IMR-90 (cell line): Measurements from ENCODE around the gene HACL1. TPM values are rescaled to one million over a fixed set of nuclear protein-coding genes. Genes with fewer than 3 reads are reported as not detected.

ENCODE experiments used
- ATAC-seq: fragments of 200-7000 bp; cut with Tn5 transposase; 2 replicates; pipeline ENCODE4 v1.9.1; 2020; ENCODE audit warnings: low read depth, mild to moderate bottlenecking, moderate library complexity
- BruUV-seq: library from RNA; stranded (reverse); fragments of 400-500 nt; replicated peaks from 2 replicates; lab custom pipeline; 2021; lab: Mats Ljungman, UMichigan
- CTCF ChIA-PET: fragments of 300-600 bp; formaldehyde crosslinking; extraction: SDS; loops from one replicate; lab custom pipeline; 2021; ENCODE audit warnings: antibody characterized with exemption; lab: Yijun Ruan, JAX
- POLR2A ChIA-PET: fragments of 300-600 bp; sonication (Branson Sonifier 250); formaldehyde crosslinking; loops from one replicate; lab custom pipeline; 2022; ENCODE audit warnings: antibody characterized with exemption; ENCODE audit not compliant: unreplicated experiment; lab: Charles Lee
- DNase-seq: peaks from one replicate; pipeline ENCODE4 v3.0.0; 2013
- H2AFZ ChIP-seq: replicated peaks from 2 replicates; pipeline ENCODE3; 2013; ENCODE audit warnings: low read length, mild to moderate bottlenecking; ENCODE audit not compliant: poor library complexity
- H2AK5ac ChIP-seq: 2 replicates; pipeline ENCODE4 v1.6.1; 2013; ENCODE audit warnings: low read depth, low read length, inconsistent platforms
- H2AK9ac ChIP-seq: replicated peaks from 2 replicates; pipeline ENCODE3; 2013; ENCODE audit warnings: mild to moderate bottlenecking, low read depth, low read length, moderate library complexity; ENCODE audit not compliant: poor library complexity
- H2BK120ac ChIP-seq: 2 replicates; pipeline ENCODE4 v1.6.1; 2013; ENCODE audit warnings: low read depth, low read length, inconsistent platforms
- H2BK15ac ChIP-seq: 3 replicates; pipeline ENCODE4 v1.6.1; 2013; ENCODE audit warnings: low read depth, low read length, inconsistent platforms
- H2BK20ac ChIP-seq: 2 replicates; pipeline ENCODE4 v1.6.1; 2013; ENCODE audit warnings: low read depth, mild to moderate bottlenecking, inconsistent platforms, low read length, moderate library complexity
- H2BK5ac ChIP-seq: 2 replicates; pipeline ENCODE4 v1.6.1; 2013; ENCODE audit warnings: mild to moderate bottlenecking, low read depth, low read length, inconsistent platforms; ENCODE audit not compliant: poor library complexity, severe bottlenecking
- H3K14ac ChIP-seq: replicated peaks from 2 replicates; pipeline ENCODE4 v1.6.1; 2013; ENCODE audit warnings: low read depth, low read length, inconsistent platforms
- H3K18ac ChIP-seq: 2 replicates; pipeline ENCODE4 v1.6.1; 2013; ENCODE audit warnings: low read depth, low read length, control low read depth
- H3K23ac ChIP-seq: 2 replicates; pipeline ENCODE4 v1.6.1; 2013; ENCODE audit warnings: low read depth, low read length, inconsistent platforms
- H3K27ac ChIP-seq: 2 replicates; pipeline ENCODE4 v1.5.1; 2013; ENCODE audit warnings: mild to moderate bottlenecking, control low read depth, low read length; ENCODE audit not compliant: insufficient read depth
- H3K27me3 ChIP-seq: 2 replicates; pipeline ENCODE4 v1.6.1; 2013; ENCODE audit warnings: low read length; ENCODE audit not compliant: control insufficient read depth, insufficient read depth
- H3K36me3 ChIP-seq: 2 replicates; pipeline ENCODE4 v1.6.1; 2013; ENCODE audit warnings: low read length, mixed read lengths; ENCODE audit not compliant: control insufficient read depth, insufficient read depth
- H3K4ac ChIP-seq: 2 replicates; pipeline ENCODE4 v1.6.1; 2013; ENCODE audit warnings: low read depth, low read length, inconsistent platforms
- H3K4me1 ChIP-seq: 2 replicates; pipeline ENCODE4 v1.6.1; 2013; ENCODE audit warnings: low read length, mixed read lengths; ENCODE audit not compliant: control insufficient read depth, insufficient read depth
- H3K4me2 ChIP-seq: 2 replicates; pipeline ENCODE4 v1.6.1; 2013; ENCODE audit warnings: low read depth, mild to moderate bottlenecking, control low read depth, low read length, moderate library complexity
- H3K4me3 ChIP-seq: 2 replicates; pipeline ENCODE4 v1.5.1; 2013; ENCODE audit warnings: low read depth, mild to moderate bottlenecking, control low read depth, low read length, moderate library complexity; ENCODE audit not compliant: insufficient read depth
- H3K56ac ChIP-seq: 2 replicates; pipeline ENCODE4 v1.6.1; 2013; ENCODE audit warnings: low read length, inconsistent platforms; ENCODE audit not compliant: insufficient read depth; ENCODE audit errors: extremely low read depth
- H3K79me1 ChIP-seq, 2 experiments: 2 replicates each; pipeline ENCODE4 v1.6.1; 2013; ENCODE audit warnings: low read length in 2 of 2, inconsistent platforms in 1 of 2, low read depth in 1 of 2
- H3K9ac ChIP-seq: 2 replicates; pipeline ENCODE4 v1.6.1; 2013; ENCODE audit warnings: low read depth, low read length, control low read depth
- H3K9me1 ChIP-seq: 2 replicates; pipeline ENCODE4 v1.6.1; 2013; ENCODE audit warnings: low read length, inconsistent platforms; ENCODE audit not compliant: insufficient read depth
- H3K9me3 ChIP-seq: 2 replicates; pipeline ENCODE4 v1.6.1; 2013; ENCODE audit warnings: low read length; ENCODE audit not compliant: control insufficient read depth, insufficient read depth
- H4K20me1 ChIP-seq: 2 replicates; pipeline ENCODE4 v1.6.1; 2013; ENCODE audit warnings: low read length, inconsistent platforms; ENCODE audit not compliant: insufficient read depth
- H4K5ac ChIP-seq: 2 replicates; pipeline ENCODE4 v1.6.1; 2013; ENCODE audit warnings: mild to moderate bottlenecking, low read depth, low read length, control low read depth
- H4K8ac ChIP-seq, 2 experiments: 2 replicates each; pipeline ENCODE4 v1.6.1; 2013; ENCODE audit warnings: low read depth in 2 of 2, low read length in 2 of 2, control low read depth in 1 of 2, inconsistent platforms in 1 of 2
- H4K91ac ChIP-seq: 2 replicates; pipeline ENCODE4 v1.6.1; 2013; ENCODE audit warnings: low read depth, low read length, inconsistent platforms; ENCODE audit not compliant: insufficient read depth
- BHLHE40 ChIP-seq: fragments of 150-350 bp; IDR thresholded peaks from 2 replicates; pipeline ENCODE4 v1.6.1; 2016; ENCODE audit warnings: mild to moderate bottlenecking, low read depth, low read length
- CEBPB ChIP-seq: IDR thresholded peaks from 2 replicates; pipeline ENCODE4 v1.6.1; 2012; ENCODE audit warnings: low read depth, low read length, improper control_type of control experiment
- CHD1 ChIP-seq: IDR thresholded peaks from 2 replicates; pipeline ENCODE4 v1.6.1; 2012; ENCODE audit warnings: low read depth, low read length, improper control_type of control experiment
- CTCF ChIP-seq: conservative IDR thresholded peaks from 2 replicates; pipeline ENCODE4 v1.5.1; 2012; ENCODE audit warnings: mild to moderate bottlenecking, low read depth, low read length, improper control_type of control experiment
- FOS ChIP-seq: fragments of 150-350 bp; IDR thresholded peaks from 2 replicates; pipeline ENCODE4 v1.6.1; 2016; ENCODE audit warnings: low read depth, low read length
- MAFK ChIP-seq: IDR thresholded peaks from 2 replicates; pipeline ENCODE4 v1.6.1; 2012; ENCODE audit warnings: low read depth, low read length, improper control_type of control experiment
- MAZ ChIP-seq: IDR thresholded peaks from 2 replicates; pipeline ENCODE4 v1.6.1; 2012; ENCODE audit warnings: low read depth, mild to moderate bottlenecking, low read length, improper control_type of control experiment, moderate library complexity, borderline replicate concordance
- NFE2L2 ChIP-seq: fragments of 150-350 bp; IDR thresholded peaks from 2 replicates; pipeline ENCODE4 v1.6.1; 2016; ENCODE audit warnings: low read depth, mild to moderate bottlenecking, low read length
- POLR2A ChIP-seq: IDR thresholded peaks from 2 replicates; pipeline ENCODE4 v1.6.1; 2012; ENCODE audit warnings: mild to moderate bottlenecking, low read depth, low read length
- RAD21 ChIP-seq: IDR thresholded peaks from 2 replicates; pipeline ENCODE4 v1.6.1; 2012; ENCODE audit warnings: low read length, improper control_type of control experiment
- RCOR1 ChIP-seq: IDR thresholded peaks from 2 replicates; pipeline ENCODE4 v1.6.1; 2012; ENCODE audit warnings: mild to moderate bottlenecking, low read length, improper control_type of control experiment; ENCODE audit not compliant: insufficient replicate concordance
- RFX5 ChIP-seq: IDR thresholded peaks from 2 replicates; pipeline ENCODE4 v1.8.0; 2012; ENCODE audit warnings: low read depth, mild to moderate bottlenecking, low read length, moderate library complexity
- SMC3 ChIP-seq: fragments of 150-350 bp; IDR thresholded peaks from 2 replicates; pipeline ENCODE4 v1.6.1; 2016; ENCODE audit warnings: low read depth, mild to moderate bottlenecking, antibody characterized with exemption, low read length, moderate library complexity
- USF2 ChIP-seq: fragments of 150-350 bp; IDR thresholded peaks from 2 replicates; pipeline ENCODE4 v1.6.1; 2017; ENCODE audit warnings: mild to moderate bottlenecking, antibody characterized with exemption, low read length, low read depth
- WGBS, 2 experiments: methylation state at CpG; one replicate each; pipeline versions ENCODE4 v1.1.5 to v1.1.7; 2013; ENCODE audit warnings: missing lambda C conversion rate in 2 of 2; ENCODE audit not compliant: insufficient read length in 1 of 2; ENCODE audit errors: extremely low coverage in 2 of 2; 5-methylcytosine and 5-hydroxymethylcytosine counted together
- dilution Hi-C: fragments of 300-500 bp; cut with HindIII; formaldehyde crosslinking; loops from one replicate; pipeline ENCODE4 v1.14.3; 2018; ENCODE audit warnings: low sequenced_read_pairs; ENCODE audit not compliant: unreplicated experiment
- in situ Hi-C: fragments of 300-500 bp; cut with MboI; formaldehyde crosslinking; loops from 3 replicates; pipeline ENCODE4 v1.14.3; 2019; ENCODE audit warnings: low sequenced_read_pairs, inconsistent platforms, mixed read lengths
- intact Hi-C: fragments of 100-400 bp; cut with micrococcal nuclease; formaldehyde crosslinking; loops from 2 replicates; pipeline ENCODE4 v1.10.0; 2022
- polyA plus RNA-seq, 3 experiments: library from polyadenylated mRNA; depleted of rRNA; stranded (reverse); fragments of >200 nt; gene quantifications; 2 replicates each; pipeline ENCODE4 v1.2.3, GENCODE V29; 2012; ENCODE audit warnings: low replicate concordance in 1 of 3
- total RNA-seq: library from RNA; depleted of rRNA; stranded (reverse); fragments of >200 nt; gene quantifications from 2 replicates; pipeline ENCODE4 v1.2.3, GENCODE V29; 2012

HACL1 gene
- total and polyA plus RNA-seq, 2 of the 4 experiments (the other 2 are of a cell fraction): 9.9 to 28.1 TPM

GRCh38 chr3:15558581-15558980 lies 42.8 kb downstream of the HACL1 start:
- Histone ChIP-seq H2BK20ac (no peak overlapping the region), H3K18ac (no peak overlapping the region), H3K9ac (no peak overlapping the region), H2BK15ac (no peak overlapping the region), H3K27me3 (no peaks in the 10 kb centered on the region), H4K8ac (no peak overlapping the region), H3K23ac (no peak overlapping the region), H2AFZ (no peak overlapping the region), H3K4me1 (no peaks in the 10 kb centered on the region), H3K4ac (no peak overlapping the region), H3K4me2 (no peak overlapping the region), H3K56ac (no peak overlapping the region), H4K20me1 (no peaks in the 10 kb centered on the region), H3K14ac (no peak overlapping the region), H2BK120ac (no peak overlapping the region), H2AK5ac (no peak overlapping the region), H3K79me1 (no peaks in the 10 kb centered on the region), H3K27ac (no peak overlapping the region), H2BK5ac (no peak overlapping the region), H3K4me3 (no peak overlapping the region), H3K9me1 (peaks cover 3% of the 10 kb centered on the region; the same call in 1 of the 2 replicates), H4K5ac (no peak overlapping the region), H4K91ac (no peak overlapping the region), H2AK9ac (no peak overlapping the region), H3K36me3 (peaks cover 15% of the 10 kb centered on the region), H3K9me3 (no peaks in the 10 kb centered on the region)
- 78% methylated on average over 3 of the region's 9 CpGs; no CpG with 5 or more reads in 1 of the 2 experiments for WGBS, 2 experiments
- POLR2A ChIA-PET: no interaction called here
- ATAC-seq (no peak), DNase-seq (no peak)
- dilution Hi-C loops: no loop called here
- CTCF ChIA-PET: interaction anchor here (1.5 kb wide), 1 partner anchor 12 kb away, joined by 6 read pairs; no protein-coding TSS in a partner anchor
- in situ Hi-C loops: loop anchor here (10.0 kb wide), 1 partner anchor 354 kb away; the partner anchor contains the start of gene CAPN7
- BruUV-seq: no TSS peak
- TF ChIP-seq CHD1: no peak
- TF ChIP-seq POLR2A: no peak
- no peak for TF ChIP-seq CEBPB
- TF ChIP-seq CTCF: no peak
- no peak for TF ChIP-seq SMC3
- no peak for TF ChIP-seq MAZ
- no peak for TF ChIP-seq RFX5
- no peak for TF ChIP-seq NFE2L2
- no peak for TF ChIP-seq USF2
- no peak for TF ChIP-seq FOS
- no peak for TF ChIP-seq RCOR1
- no peak for TF ChIP-seq MAFK
- TF ChIP-seq RAD21: no peak
- TF ChIP-seq BHLHE40: no peak
- intact Hi-C loops: loop anchor here (5.0 kb wide), 1 partner anchor 451 kb away; no protein-coding TSS in a partner anchor
